GM23338 (cell line): ENCODE measurements around the gene EYS. TPM values are rescaled to one million over a fixed set of nuclear protein-coding genes. Genes with fewer than 3 reads are reported as not detected.

Experiments used
- ATAC-seq: fragments of 200-7000 bp; cut with Tn5 transposase; 3 replicates; pipeline ENCODE4 v1.9.1; 2020
- DNase-seq: peaks from one replicate; pipeline ENCODE4 v3.0.0-alpha.2; 2015; ENCODE audit warnings: low spot score
- H2AFZ ChIP-seq: fragments of 200-600 bp; sonication (generic); 2 replicates; pipeline ENCODE4 v1.8.0; 2016; ENCODE audit warnings: antibody characterized with exemption, mild to moderate bottlenecking, moderate library complexity
- H3F3A ChIP-seq: fragments of 200-600 bp; sonication (generic); replicated peaks from 2 replicates; pipeline ENCODE4 v1.8.0; 2017; ENCODE audit warnings: antibody characterized with exemption, mixed run types, low read depth
- H3K27ac ChIP-seq: fragments of 200-600 bp; sonication (generic); 2 replicates; pipeline ENCODE4 v1.6.1; 2016; ENCODE audit warnings: low read depth
- H3K27me3 ChIP-seq: fragments of 200-600 bp; sonication (generic); 2 replicates; pipeline ENCODE4 v1.8.0; 2016; ENCODE audit warnings: mild to moderate bottlenecking, mixed run types, moderate library complexity; ENCODE audit not compliant: insufficient read depth
- H3K36me3 ChIP-seq: fragments of 200-600 bp; sonication (generic); 2 replicates; pipeline ENCODE4 v1.8.0; 2016; ENCODE audit warnings: mild to moderate bottlenecking; ENCODE audit not compliant: insufficient read depth
- H3K4me1 ChIP-seq: fragments of 200-600 bp; sonication (generic); 2 replicates; pipeline ENCODE4 v1.8.0; 2016; ENCODE audit warnings: mild to moderate bottlenecking, moderate library complexity; ENCODE audit not compliant: insufficient read depth
- H3K4me2 ChIP-seq: fragments of 200-600 bp; sonication (generic); 2 replicates; pipeline ENCODE4 v1.7.1; 2017; ENCODE audit warnings: mixed run types
- H3K4me3 ChIP-seq: fragments of 200-600 bp; sonication (generic); 2 replicates; pipeline ENCODE4 v1.6.1; 2016; ENCODE audit warnings: mixed run types
- H3K79me2 ChIP-seq: fragments of 200-600 bp; sonication (generic); replicated peaks from 2 replicates; pipeline ENCODE4 v1.8.0; 2017; ENCODE audit warnings: mild to moderate bottlenecking; ENCODE audit not compliant: insufficient read depth
- H3K9me2 ChIP-seq: fragments of 200-600 bp; sonication (generic); 2 replicates; pipeline ENCODE4 v1.8.0; 2017; ENCODE audit not compliant: insufficient read depth
- H4K20me1 ChIP-seq: fragments of 200-600 bp; sonication (generic); replicated peaks from 2 replicates; pipeline ENCODE4 v1.8.0; 2017; ENCODE audit warnings: mild to moderate bottlenecking; ENCODE audit not compliant: insufficient read depth
- H3K27ac Mint-ChIP-seq: 2 replicates; pipeline ENCODE4 v1.8.0; 2020; ENCODE audit warnings: inconsistent platforms, mild to moderate bottlenecking, moderate library complexity, mixed read lengths
- H3K27me3 Mint-ChIP-seq: 3 replicates; pipeline ENCODE4 v1.8.0; 2022; ENCODE audit warnings: low read depth, mild to moderate bottlenecking, moderate library complexity, mixed read lengths, inconsistent platforms; ENCODE audit not compliant: insufficient read depth, poor library complexity
- H3K36me3 Mint-ChIP-seq: 3 replicates; pipeline ENCODE4 v1.8.0; 2021; ENCODE audit warnings: low read depth, mild to moderate bottlenecking, inconsistent platforms, moderate library complexity, mixed read lengths
- H3K4me1 Mint-ChIP-seq: 3 replicates; pipeline ENCODE4 v1.8.0; 2020; ENCODE audit warnings: mild to moderate bottlenecking, inconsistent platforms, mixed read lengths
- H3K4me3 Mint-ChIP-seq: 3 replicates; pipeline ENCODE4 v1.8.0; 2021; ENCODE audit warnings: moderate library complexity, mild to moderate bottlenecking, inconsistent platforms, mixed read lengths
- H3K9me3 Mint-ChIP-seq: 3 replicates; pipeline ENCODE4 v1.8.0; 2020; ENCODE audit warnings: moderate library complexity, mild to moderate bottlenecking, inconsistent platforms, mixed read lengths
- CREB1 ChIP-seq: fragments of 250-450 bp; sonication (Bioruptor Pico); IDR thresholded peaks from 2 replicates; pipeline ENCODE4 v1.5.0; 2020; ENCODE audit warnings: low read depth, mild to moderate bottlenecking, moderate library complexity
- CTCF ChIP-seq, 2 experiments: fragments of 200-600 bp in 1 of 2; sonication (generic) in 1 of 2; conservative IDR thresholded peaks; 2 replicates each; pipeline versions ENCODE4 v1.5.1 to v1.6.1; 2016 to 2017; ENCODE audit warnings: antibody characterized with exemption in 2 of 2, low read depth in 2 of 2, mild to moderate bottlenecking in 2 of 2, moderate library complexity in 1 of 2
- ETS1 ChIP-seq: IDR thresholded peaks from 2 replicates; pipeline ENCODE4 v1.6.1; 2016; ENCODE audit warnings: antibody characterized with exemption
- EZH2 ChIP-seq: fragments of 200-600 bp; sonication (generic); IDR thresholded peaks from one replicate; pipeline ENCODE4 v1.8.0; 2017; ENCODE audit warnings: antibody characterized with exemption, mild to moderate bottlenecking, low read depth; ENCODE audit not compliant: unreplicated experiment
- EZH2phosphoT487 ChIP-seq: fragments of 200-600 bp; sonication (generic); IDR thresholded peaks from one replicate; pipeline ENCODE4 v1.8.1; 2018; ENCODE audit warnings: antibody characterized with exemption; ENCODE audit not compliant: unreplicated experiment
- NANOG ChIP-seq: IDR thresholded peaks from 2 replicates; pipeline ENCODE4 v1.6.1; 2016; ENCODE audit warnings: antibody characterized with exemption, borderline replicate concordance
- POLR2AphosphoS5 ChIP-seq: IDR thresholded peaks from 2 replicates; pipeline ENCODE4 v1.6.1; 2016; ENCODE audit warnings: antibody characterized with exemption, low read depth
- REST ChIP-seq: IDR thresholded peaks from one replicate; pipeline ENCODE4 v1.6.1; 2018; ENCODE audit warnings: antibody characterized with exemption; ENCODE audit not compliant: unreplicated experiment
- STAT1 ChIP-seq: IDR thresholded peaks from one replicate; pipeline ENCODE4 v1.6.1; 2016; ENCODE audit warnings: antibody characterized with exemption; ENCODE audit not compliant: unreplicated experiment
- ZNF114 ChIP-seq: fragments of 250-450 bp; sonication (Bioruptor Pico); IDR thresholded peaks from 2 replicates; pipeline ENCODE4 v1.5.0; 2020; ENCODE audit warnings: mild to moderate bottlenecking, moderate library complexity
- ZNF331 ChIP-seq: fragments of 250-450 bp; sonication (Bioruptor Pico); IDR thresholded peaks from 2 replicates; pipeline ENCODE4 v1.5.0; 2020; ENCODE audit warnings: low read depth, mild to moderate bottlenecking, moderate library complexity
- polyA plus RNA-seq: library from polyadenylated mRNA; unstranded; fragments of >200 nt; fragmentation: Nextera tagmentation; extraction: Ambion mirVana; gene quantifications from 2 replicates; pipeline ENCODE4 v1.2.1, GENCODE V29; 2016
- total RNA-seq: library from RNA; depleted of rRNA; stranded (reverse); fragments of >200 nt; shearing (Covaris generic); gene quantifications from 2 replicates; pipeline ENCODE4 v1.2.3, GENCODE V29; 2014

Gene EYS
- total and polyA plus RNA-seq, 2 experiments from 2014 or later: 0.38 to 0.52 TPM

- peaks cover 12% of the 10 kb centered on the region for H3K9me3 Mint-ChIP-seq
- TF ChIP-seq ZNF331 (CRISPR knock-in tag) (no peak), EZH2 (no peak), CREB1 (CRISPR knock-in tag) (no peak), NANOG (no peak), POLR2AphosphoS5 (no peak), ETS1 (no peak), REST (no peak), ZNF114 (no peak), CTCF (conservative IDR thresholded peaks at IDR 0.05; ENCODE audit: low read depth in 2 of 2) (no peak), STAT1 (no peak), EZH2phosphoT487 (no peak)
Observed at GRCh38 chr6:65633501-65633900, 73.5 kb downstream of the EYS start.

More at GRCh38 chr6:65633501-65633900, 73.5 kb downstream of the EYS start:
- Histone ChIP-seq H3K36me3 (no peaks in the 10 kb centered on the region), H4K20me1 (no peaks in the 10 kb centered on the region), H2AFZ (peak overlapping the region; percentile 65; the same call in 1 of the 2 replicates), H3K4me1 (no peaks in the 10 kb centered on the region), H3K4me2 (no peak overlapping the region), H3K9me2 (peaks cover 8% of the 10 kb centered on the region), H3F3A (no peaks in the 10 kb centered on the region), H3K27ac (no peak overlapping the region), H3K27me3 (no peaks in the 10 kb centered on the region), H3K4me3 (no peak overlapping the region), H3K79me2 (no peaks in the 10 kb centered on the region)
- Mint-ChIP-seq H3K27me3 (no peaks in the 10 kb centered on the region), H3K27ac (no peak overlapping the region), H3K4me1 (peaks cover 2% of the 10 kb centered on the region; the same call in 2 of the 3 replicates), H3K36me3 (peaks cover 4% of the 10 kb centered on the region; the same call in 2 of the 3 replicates), H3K4me3 (no peak overlapping the region)
- no peak for DNase-seq
- no peak for ATAC-seq
